GM12891 (cell line): ENCODE data around the gene ATL3.

Experiments used
- POLR2A ChIP-seq: IDR thresholded peaks from 2 replicates; pipeline ENCODE4 v1.6.1; 2011; ENCODE audit warnings: low read depth, low read length, control low read depth
- POLR2AphosphoS5 ChIP-seq: IDR thresholded peaks from 2 replicates; pipeline ENCODE4 v1.6.1; 2011; ENCODE audit warnings: low read depth, low read length, control low read depth

DNA sequence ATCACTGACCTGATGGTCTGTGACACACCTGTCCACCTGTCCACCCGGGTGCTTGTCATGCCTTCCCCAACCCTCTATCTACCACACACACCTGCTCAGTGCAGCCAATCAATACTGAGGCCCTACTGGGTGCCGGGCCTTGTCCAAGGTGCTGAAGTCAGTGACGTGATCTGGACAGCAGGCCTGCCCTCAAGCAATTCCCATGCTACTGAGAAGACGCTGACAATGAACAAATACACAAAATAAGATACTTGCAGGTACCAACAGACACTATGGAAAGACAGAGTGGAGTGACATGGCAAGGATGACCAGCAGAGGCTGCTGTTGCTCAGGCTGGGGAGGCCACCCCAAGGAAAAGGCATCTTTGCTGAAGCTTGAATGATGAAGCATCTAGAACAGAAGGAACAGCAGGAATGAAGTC is 78.2 kb downstream of the ATL3 start:
- TF ChIP-seq POLR2A (no peak), POLR2AphosphoS5 (no peak)
